OCI-LY7 (cell line): ENCODE results near the gene DIPK1C. TPM values are rescaled to one million over a fixed set of nuclear protein-coding genes. Genes with fewer than 3 reads are reported as not detected.

Experiments
- BruUV-seq: library from RNA; stranded (reverse); fragments of 400-500 nt; replicated peaks from 2 replicates; lab custom pipeline; 2021; lab: Mats Ljungman, UMichigan
- CTCF ChIA-PET: fragments of 300-600 bp; sonication (Branson Sonifier 250); formaldehyde crosslinking; loops from one replicate; lab custom pipeline; 2022; ENCODE audit warnings: antibody characterized with exemption; ENCODE audit not compliant: unreplicated experiment; lab: Charles Lee
- POLR2A ChIA-PET: fragments of 300-600 bp; sonication (Branson Sonifier 250); formaldehyde crosslinking; loops from one replicate; lab custom pipeline; 2022; ENCODE audit warnings: antibody characterized with exemption; lab: Charles Lee
- DNase-seq: peaks from one replicate; pipeline ENCODE4 v3.0.0-alpha.2; 2015; ENCODE audit warnings: low spot score
- H2AFZ ChIP-seq: fragments of 200-600 bp; sonication (generic), shearing (Covaris generic); 2 replicates; pipeline ENCODE4 v1.6.1; 2014; ENCODE audit warnings: mild to moderate bottlenecking, antibody characterized with exemption, low read length, moderate library complexity
- H3K27ac ChIP-seq: fragments of 200-600 bp; sonication (generic); 2 replicates; pipeline ENCODE4 v1.5.1; 2014; ENCODE audit warnings: mixed run types, low read depth, mild to moderate bottlenecking, moderate library complexity, low read length, inconsistent platforms; ENCODE audit not compliant: poor library complexity, severe bottlenecking
- H3K36me3 ChIP-seq: fragments of 200-600 bp; sonication (generic); 2 replicates; pipeline ENCODE4 v1.6.1; 2014; ENCODE audit warnings: mild to moderate bottlenecking, antibody characterized with exemption, low read length, moderate library complexity, mixed read lengths; ENCODE audit not compliant: insufficient read depth
- H3K4me1 ChIP-seq: fragments of 200-600 bp; sonication (generic); 2 replicates; pipeline ENCODE4 v1.5.1; 2014; ENCODE audit warnings: mild to moderate bottlenecking, low read length; ENCODE audit not compliant: insufficient read depth, poor library complexity, severe bottlenecking
- H3K4me2 ChIP-seq: fragments of 200-600 bp; sonication (generic); 2 replicates; pipeline ENCODE4 v1.6.1; 2014; ENCODE audit warnings: mild to moderate bottlenecking, low read length
- H3K4me3 ChIP-seq: fragments of 200-600 bp; sonication (generic); 2 replicates; pipeline ENCODE4 v1.5.1; 2014; ENCODE audit warnings: mild to moderate bottlenecking, low read depth, low read length; ENCODE audit not compliant: poor library complexity, severe bottlenecking
- H3K79me2 ChIP-seq: fragments of 200-600 bp; sonication (generic); 2 replicates; pipeline ENCODE4 v1.6.1; 2016; ENCODE audit warnings: low read depth, mild to moderate bottlenecking, low read length, moderate library complexity, mixed read lengths; ENCODE audit not compliant: insufficient read depth
- H3K9me2 ChIP-seq: fragments of 200-600 bp; sonication (generic); 2 replicates; pipeline ENCODE4 v1.6.1; 2016; ENCODE audit warnings: mild to moderate bottlenecking, low read length, mixed read lengths; ENCODE audit not compliant: insufficient read depth
- H3K9me3 ChIP-seq: fragments of 200-600 bp; sonication (generic); 2 replicates; pipeline ENCODE4 v1.6.1; 2014; ENCODE audit warnings: mild to moderate bottlenecking, mixed run types, low read length, mixed read lengths
- H4K20me1 ChIP-seq: fragments of 200-600 bp; sonication (generic); 2 replicates; pipeline ENCODE4 v1.6.1; 2014; ENCODE audit warnings: mild to moderate bottlenecking, antibody characterized with exemption, low read length, moderate library complexity, mixed read lengths; ENCODE audit not compliant: insufficient read depth
- EZH2phosphoT487 ChIP-seq: fragments of 200-600 bp; sonication (generic); IDR thresholded peaks from 2 replicates; pipeline ENCODE4 v1.6.1; 2018; ENCODE audit warnings: low read depth, borderline replicate concordance, mild to moderate bottlenecking, mixed run types, antibody characterized with exemption, low read length, moderate library complexity, mixed read lengths
- intact Hi-C: fragments of 100-400 bp; cut with micrococcal nuclease; formaldehyde crosslinking; loops from one replicate; pipeline ENCODE4 v1.10.0; 2022; ENCODE audit not compliant: unreplicated experiment
- total RNA-seq, 2 experiments: library from RNA; depleted of rRNA in 1 of 2; stranded (reverse); fragments of >200 nt in 1 of 2; shearing (Covaris generic) in 1 of 2; gene quantifications; 2 replicates each; pipeline ENCODE4 v1.2.3, GENCODE V29; 2014 to 2022
- TF ChIP-seq, protein P1 (sequence below): fragments of 200-600 bp; sonication (generic); conservative IDR thresholded peaks from 2 replicates; pipeline ENCODE4 v1.5.1; 2014; ENCODE audit warnings: mild to moderate bottlenecking, antibody characterized with exemption, low read length, moderate library complexity, mixed read lengths

Gene DIPK1C
- total RNA-seq, 2 experiments from 2014 or later = not detected

DNA sequence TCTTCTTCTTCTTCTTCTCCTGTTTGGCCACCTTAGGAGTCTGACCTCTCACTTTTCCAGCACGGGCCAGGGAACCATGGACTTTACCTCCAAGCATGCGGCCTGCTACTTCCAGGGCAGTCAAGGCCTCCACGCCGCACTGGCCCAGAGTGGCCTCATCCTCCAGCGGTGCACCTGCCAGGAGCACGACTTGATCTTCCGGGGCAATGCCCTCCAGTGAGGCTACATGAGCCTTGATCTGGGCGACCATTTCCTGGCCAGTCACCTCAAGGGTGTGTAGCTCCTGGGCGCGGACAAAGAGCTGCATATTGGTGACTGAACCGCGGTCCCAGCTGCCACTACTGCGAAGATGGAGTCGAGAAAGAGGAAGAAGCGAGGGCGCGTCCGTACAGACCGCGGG lies 67.1 kb downstream of the DIPK1C start:
- Histone ChIP-seq H3K4me1 (no peaks in the 10 kb centered on the region), H2AFZ (no peak overlapping the region), H3K4me2 (no peak overlapping the region), H3K27ac (no peak overlapping the region), H3K9me2 (no peaks in the 10 kb centered on the region), H3K4me3 (no peak overlapping the region), H4K20me1 (no peaks in the 10 kb centered on the region), H3K9me3 (no peaks in the 10 kb centered on the region), H3K79me2 (no peaks in the 10 kb centered on the region), H3K36me3 (no peaks in the 10 kb centered on the region)
- ChIA-PET CTCF (no interaction called here), POLR2A (interaction anchor here (0.7 kb wide), 1 partner anchor 19 kb away, joined by 3 read pairs; no protein-coding TSS in a partner anchor)
- intact Hi-C loops = no loop called here
- no TSS peak for BruUV-seq
- no peak for TF ChIP-seq EZH2phosphoT487
- TF ChIP-seq, protein P1, sequence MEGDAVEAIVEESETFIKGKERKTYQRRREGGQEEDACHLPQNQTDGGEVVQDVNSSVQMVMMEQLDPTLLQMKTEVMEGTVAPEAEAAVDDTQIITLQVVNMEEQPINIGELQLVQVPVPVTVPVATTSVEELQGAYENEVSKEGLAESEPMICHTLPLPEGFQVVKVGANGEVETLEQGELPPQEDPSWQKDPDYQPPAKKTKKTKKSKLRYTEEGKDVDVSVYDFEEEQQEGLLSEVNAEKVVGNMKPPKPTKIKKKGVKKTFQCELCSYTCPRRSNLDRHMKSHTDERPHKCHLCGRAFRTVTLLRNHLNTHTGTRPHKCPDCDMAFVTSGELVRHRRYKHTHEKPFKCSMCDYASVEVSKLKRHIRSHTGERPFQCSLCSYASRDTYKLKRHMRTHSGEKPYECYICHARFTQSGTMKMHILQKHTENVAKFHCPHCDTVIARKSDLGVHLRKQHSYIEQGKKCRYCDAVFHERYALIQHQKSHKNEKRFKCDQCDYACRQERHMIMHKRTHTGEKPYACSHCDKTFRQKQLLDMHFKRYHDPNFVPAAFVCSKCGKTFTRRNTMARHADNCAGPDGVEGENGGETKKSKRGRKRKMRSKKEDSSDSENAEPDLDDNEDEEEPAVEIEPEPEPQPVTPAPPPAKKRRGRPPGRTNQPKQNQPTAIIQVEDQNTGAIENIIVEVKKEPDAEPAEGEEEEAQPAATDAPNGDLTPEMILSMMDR = no peak
- DNase-seq = no peak

DNA sequence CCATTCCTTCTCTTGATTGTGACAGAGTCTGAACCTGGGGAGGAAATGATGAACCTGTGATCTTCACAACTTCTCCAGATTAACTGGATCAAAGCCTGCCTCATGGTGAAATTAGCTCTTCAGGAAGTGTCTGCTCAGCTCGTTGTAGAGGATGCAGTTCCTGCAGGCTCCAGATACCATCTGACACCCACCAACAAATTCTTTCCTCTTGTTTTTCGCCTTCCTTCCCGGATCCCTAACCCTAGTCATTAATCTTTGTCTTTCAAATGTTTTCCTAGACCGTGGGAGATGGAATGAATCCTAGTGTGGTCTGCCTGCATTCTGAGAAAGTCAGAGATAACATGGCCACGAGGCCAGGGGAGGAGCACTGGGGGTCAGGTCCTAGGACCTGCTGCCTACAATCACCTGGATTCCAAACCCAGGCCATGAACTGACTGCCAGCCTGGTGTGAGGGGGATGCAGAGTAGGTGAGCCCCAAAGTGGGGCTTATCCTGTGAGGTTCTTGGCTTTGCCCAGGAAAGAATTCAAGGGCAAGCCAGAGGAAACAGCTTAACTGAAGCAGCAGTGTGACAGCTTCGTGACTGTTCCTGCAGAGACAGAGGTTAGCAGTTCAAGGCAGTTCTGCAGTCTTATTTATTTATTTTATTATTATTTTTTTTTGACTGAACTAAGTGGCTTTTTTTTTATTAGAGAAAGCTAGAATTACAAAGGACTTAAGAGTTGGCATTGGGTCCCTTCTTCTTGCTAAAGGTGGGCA lies 67.8 kb downstream of the DIPK1C start:
- H3K79me2 ChIP-seq = no peaks in the 10 kb centered on the region
- no peaks in the 10 kb centered on the region for H4K20me1 ChIP-seq
- intact Hi-C loops = no loop called here
- H3K4me2 ChIP-seq = no peak overlapping the region
- no peaks in the 10 kb centered on the region for H3K9me3 ChIP-seq
- H3K36me3 ChIP-seq = no peaks in the 10 kb centered on the region
- H2AFZ ChIP-seq = no peak overlapping the region
- BruUV-seq = no TSS peak
- no peak overlapping the region for H3K27ac ChIP-seq
- no peak overlapping the region for H3K4me3 ChIP-seq
- CTCF ChIA-PET = no interaction called here
- POLR2A ChIA-PET = interaction anchor here (0.7 kb wide), 1 partner anchor 20 kb away, joined by 3 read pairs; no protein-coding TSS in a partner anchor
- no peaks in the 10 kb centered on the region for H3K4me1 ChIP-seq
- no peaks in the 10 kb centered on the region for H3K9me2 ChIP-seq
- DNase-seq = no peak
- no peak for TF ChIP-seq EZH2phosphoT487
- TF ChIP-seq, protein P1 = no peak

DNA sequence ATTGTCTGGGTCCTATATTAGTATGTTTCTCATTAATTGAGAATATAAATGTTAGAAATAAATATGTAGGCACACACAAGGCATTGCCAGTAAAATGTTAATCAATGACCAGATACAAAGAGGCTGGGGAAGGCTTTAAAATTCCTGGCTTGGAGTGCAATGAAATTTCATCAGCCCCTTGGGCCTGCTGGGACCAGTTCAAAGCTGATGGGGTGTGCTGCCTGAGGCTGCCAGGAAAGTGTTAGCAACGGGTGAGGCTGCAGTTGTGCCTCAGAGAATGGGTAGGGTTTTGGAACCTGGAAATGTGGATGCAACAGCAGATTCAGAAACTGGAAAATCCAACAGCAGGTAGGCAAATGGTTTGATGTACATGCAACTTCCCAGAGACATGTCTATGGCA lies 68.9 kb downstream of the DIPK1C start:
- no peaks in the 10 kb centered on the region for H3K79me2 ChIP-seq
- no peak overlapping the region for H2AFZ ChIP-seq
- H3K27ac ChIP-seq = no peak overlapping the region
- TF ChIP-seq EZH2phosphoT487 = no peak
- TF ChIP-seq, protein P1 = no peak
- no peaks in the 10 kb centered on the region for H4K20me1 ChIP-seq
- H3K4me3 ChIP-seq = no peak overlapping the region
- no peak overlapping the region for H3K4me2 ChIP-seq
- no peak for DNase-seq
- no peaks in the 10 kb centered on the region for H3K9me2 ChIP-seq
- intact Hi-C loops = no loop called here
- H3K36me3 ChIP-seq = no peaks in the 10 kb centered on the region
- no TSS peak for BruUV-seq
- ChIA-PET CTCF (no interaction called here), POLR2A (no interaction called here)
- H3K4me1 ChIP-seq = no peaks in the 10 kb centered on the region
- H3K9me3 ChIP-seq = no peaks in the 10 kb centered on the region
